Measurements from ENCODE around the gene BTBD10. TPM values are rescaled to one million over a fixed set of nuclear protein-coding genes. Genes with fewer than 3 reads are reported as not detected.

BTBD10 gene
- total and polyA plus RNA-seq, 2 donors from 2014 or later = 12.9 to 27.9 TPM

DNA sequence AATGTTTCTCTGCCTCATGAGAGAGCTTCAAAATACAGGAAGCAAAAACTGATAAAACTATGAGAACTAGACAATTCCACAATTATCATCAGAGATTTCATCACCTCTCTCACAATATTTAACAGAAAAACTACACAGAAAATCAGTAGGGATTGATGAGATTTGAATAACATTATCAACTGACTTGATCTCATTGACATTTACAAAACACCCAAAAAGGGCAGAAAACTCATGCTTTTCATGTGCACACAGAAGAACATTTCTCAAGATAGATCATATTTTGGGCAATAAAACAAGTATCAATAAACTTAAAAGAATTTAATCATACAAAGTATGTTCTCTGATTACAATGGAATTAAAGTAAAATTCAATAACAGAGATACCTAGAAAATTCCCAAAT is 35.6 kb downstream of the BTBD10 start:
- TF ChIP-seq, protein P1, sequence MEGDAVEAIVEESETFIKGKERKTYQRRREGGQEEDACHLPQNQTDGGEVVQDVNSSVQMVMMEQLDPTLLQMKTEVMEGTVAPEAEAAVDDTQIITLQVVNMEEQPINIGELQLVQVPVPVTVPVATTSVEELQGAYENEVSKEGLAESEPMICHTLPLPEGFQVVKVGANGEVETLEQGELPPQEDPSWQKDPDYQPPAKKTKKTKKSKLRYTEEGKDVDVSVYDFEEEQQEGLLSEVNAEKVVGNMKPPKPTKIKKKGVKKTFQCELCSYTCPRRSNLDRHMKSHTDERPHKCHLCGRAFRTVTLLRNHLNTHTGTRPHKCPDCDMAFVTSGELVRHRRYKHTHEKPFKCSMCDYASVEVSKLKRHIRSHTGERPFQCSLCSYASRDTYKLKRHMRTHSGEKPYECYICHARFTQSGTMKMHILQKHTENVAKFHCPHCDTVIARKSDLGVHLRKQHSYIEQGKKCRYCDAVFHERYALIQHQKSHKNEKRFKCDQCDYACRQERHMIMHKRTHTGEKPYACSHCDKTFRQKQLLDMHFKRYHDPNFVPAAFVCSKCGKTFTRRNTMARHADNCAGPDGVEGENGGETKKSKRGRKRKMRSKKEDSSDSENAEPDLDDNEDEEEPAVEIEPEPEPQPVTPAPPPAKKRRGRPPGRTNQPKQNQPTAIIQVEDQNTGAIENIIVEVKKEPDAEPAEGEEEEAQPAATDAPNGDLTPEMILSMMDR (IDR thresholded peaks at IDR 0.05; ENCODE audit: borderline replicate concordance, extremely low read depth, insufficient read depth) = no peak
- H3K4me3 ChIP-seq (ENCODE audit: low read length in 3 of 3) = no peak overlapping the region
- H3K9ac ChIP-seq (ENCODE audit: low read length in 3 of 3) = no peak overlapping the region
- FAIRE-seq (no peak), DNase-seq (no peak)
- no peak overlapping the region for H3K27ac ChIP-seq (ENCODE audit: low read depth in 2 of 2, low read length in 2 of 2)
- intact Hi-C loops (cut with DNase I) = no loop called here
- H3K9me3 ChIP-seq (ENCODE audit: control insufficient read depth in 2 of 3, insufficient read depth in 1 of 3, low read length in 3 of 3) = peaks cover 0 to 7% (median 0%) of the 10 kb centered on the region in 3 donors
- no peaks in the 10 kb centered on the region for H3K27me3 ChIP-seq (ENCODE audit: control insufficient read depth, insufficient read depth, low read length)
- no peaks in the 10 kb centered on the region for H3K36me3 ChIP-seq (ENCODE audit: control insufficient read depth in 2 of 3, insufficient read depth in 3 of 3, low read length in 3 of 3)
- no peaks in the 10 kb centered on the region for H3K4me1 ChIP-seq (ENCODE audit: control insufficient read depth in 2 of 3, insufficient read depth in 2 of 3, low read depth in 1 of 3, low read length in 3 of 3)

DNA sequence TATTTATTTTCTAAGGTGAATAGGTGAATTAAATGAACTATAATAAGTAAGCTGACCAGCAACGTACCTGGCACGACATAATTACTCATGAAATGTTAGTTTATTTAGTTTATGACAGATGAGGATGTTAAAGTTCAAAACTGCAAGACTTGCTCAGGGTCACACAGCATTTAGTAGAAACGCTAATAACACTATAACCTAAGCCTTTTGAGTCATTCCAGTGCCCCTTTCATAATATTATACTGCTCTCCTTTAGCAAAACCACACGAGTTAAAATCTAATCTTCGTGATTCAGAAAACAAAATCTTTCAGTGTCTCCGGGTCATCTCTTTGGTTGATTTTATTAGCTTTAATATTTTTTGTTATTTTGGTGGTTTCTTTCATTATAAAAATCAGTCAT is 39.6 kb downstream of the BTBD10 start:
- no peaks in the 10 kb centered on the region for H3K36me3 ChIP-seq (ENCODE audit: control insufficient read depth in 2 of 3, insufficient read depth in 3 of 3, low read length in 3 of 3)
- peaks cover 0 to 7% (median 0%) of the 10 kb centered on the region in 3 donors for H3K9me3 ChIP-seq (ENCODE audit: control insufficient read depth in 2 of 3, insufficient read depth in 1 of 3, low read length in 3 of 3)
- H3K4me1 ChIP-seq (ENCODE audit: control insufficient read depth in 2 of 3, insufficient read depth in 2 of 3, low read depth in 1 of 3, low read length in 3 of 3) = no peaks in the 10 kb centered on the region
- intact Hi-C loops (cut with DNase I) = no loop called here
- H3K4me3 ChIP-seq (ENCODE audit: low read length in 3 of 3) = no peak overlapping the region
- FAIRE-seq = no peak
- DNase-seq = no peak
- no peaks in the 10 kb centered on the region for H3K27me3 ChIP-seq (ENCODE audit: control insufficient read depth, insufficient read depth, low read length)
- no peak overlapping the region for H3K27ac ChIP-seq (ENCODE audit: low read depth in 2 of 2, low read length in 2 of 2)
- no peak overlapping the region for H3K9ac ChIP-seq (ENCODE audit: low read length in 3 of 3)
- TF ChIP-seq, protein P1 (IDR thresholded peaks at IDR 0.05; ENCODE audit: borderline replicate concordance, extremely low read depth, insufficient read depth) = no peak

DNA sequence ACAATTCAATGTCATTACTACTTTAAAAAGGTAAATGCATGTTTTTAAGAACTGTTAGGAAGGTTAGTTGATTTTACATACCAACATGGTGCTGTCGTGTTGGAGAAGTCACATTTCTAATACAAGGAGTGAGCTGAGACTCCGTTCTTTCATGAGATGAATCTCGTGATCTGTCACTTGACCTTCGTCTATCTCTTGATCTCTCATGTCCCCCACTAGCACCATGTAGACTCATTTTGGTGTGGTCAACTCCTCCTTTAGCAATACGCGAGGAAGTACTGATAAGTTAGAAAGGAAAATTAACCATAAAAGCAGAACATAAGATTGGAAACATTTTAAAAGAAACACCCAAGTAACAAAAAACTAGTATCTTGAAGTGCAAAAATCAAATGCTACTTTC is 41.5 kb downstream of the BTBD10 start:
- intact Hi-C loops (cut with DNase I) = no loop called here
- no peak for DNase-seq
- no peaks in the 10 kb centered on the region for H3K36me3 ChIP-seq (ENCODE audit: control insufficient read depth in 2 of 3, insufficient read depth in 3 of 3, low read length in 3 of 3)
- no peaks in the 10 kb centered on the region for H3K27me3 ChIP-seq (ENCODE audit: control insufficient read depth, insufficient read depth, low read length)
- H3K9me3 ChIP-seq (ENCODE audit: control insufficient read depth in 2 of 3, insufficient read depth in 1 of 3, low read length in 3 of 3) = no peaks in the 10 kb centered on the region
- no peak overlapping the region for H3K4me3 ChIP-seq (ENCODE audit: low read length in 3 of 3)
- no peaks in the 10 kb centered on the region for H3K4me1 ChIP-seq (ENCODE audit: control insufficient read depth in 2 of 3, insufficient read depth in 2 of 3, low read depth in 1 of 3, low read length in 3 of 3)
- no peak for FAIRE-seq
- H3K27ac ChIP-seq (ENCODE audit: low read depth in 2 of 2, low read length in 2 of 2) = no peak overlapping the region
- TF ChIP-seq, protein P1 (IDR thresholded peaks at IDR 0.05; ENCODE audit: borderline replicate concordance, extremely low read depth, insufficient read depth) = no peak
- H3K9ac ChIP-seq (ENCODE audit: low read length in 3 of 3) = no peak overlapping the region

DNA sequence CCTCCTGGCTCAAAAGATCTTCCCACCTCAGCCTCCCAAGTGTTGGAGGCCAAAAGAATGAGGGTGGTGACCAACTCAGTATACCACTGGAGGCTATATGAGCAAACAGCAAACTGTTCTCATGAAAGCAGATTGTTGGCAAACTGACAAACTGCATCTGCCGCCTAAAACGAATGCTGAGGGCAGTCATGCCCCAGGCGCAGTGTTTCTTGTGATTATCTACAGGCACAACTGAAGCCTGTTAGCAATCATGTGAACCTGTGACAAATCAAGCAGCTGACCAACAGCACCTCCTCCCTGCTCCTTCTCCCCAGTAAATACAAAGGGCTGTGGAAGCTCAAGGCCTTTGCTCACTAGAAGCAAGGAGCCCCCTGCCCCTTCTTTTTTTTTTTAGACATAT is 47.8 kb downstream of the BTBD10 start:
- FAIRE-seq = no peak

More for the DNA sequence above, 47.8 kb downstream of the BTBD10 start:
- Histone ChIP-seq H3K4me1 (ENCODE audit: control insufficient read depth in 2 of 3, insufficient read depth in 2 of 3, low read depth in 1 of 3, low read length in 3 of 3) (no peaks in the 10 kb centered on the region), H3K9me3 (ENCODE audit: control insufficient read depth in 2 of 3, insufficient read depth in 1 of 3, low read length in 3 of 3) (no peaks in the 10 kb centered on the region), H3K27me3 (ENCODE audit: control insufficient read depth, insufficient read depth, low read length) (no peaks in the 10 kb centered on the region), H3K4me3 (ENCODE audit: low read length in 3 of 3) (no peak overlapping the region), H3K36me3 (ENCODE audit: control insufficient read depth in 2 of 3, insufficient read depth in 3 of 3, low read length in 3 of 3) (peaks cover 0 to 7% (median 0%) of the 10 kb centered on the region in 3 donors), H3K27ac (ENCODE audit: low read depth in 2 of 2, low read length in 2 of 2) (no peak overlapping the region), H3K9ac (ENCODE audit: low read length in 3 of 3) (no peak overlapping the region)
- intact Hi-C loops (cut with DNase I) = no loop called here
- TF ChIP-seq, protein P1 (IDR thresholded peaks at IDR 0.05; ENCODE audit: borderline replicate concordance, extremely low read depth, insufficient read depth) = no peak
- no peak for DNase-seq
